Activated naive CD8-positive, alpha-beta T cell treated with anti-CD3 and anti-CD28 coated beads, Interleukin-2, amount 50 U/mL, for 16 hours (primary cell): ENCODE results near the gene NRG4.
"Not testable (repeated sequence)": the region's sequence is repeated elsewhere in the genome, so short reads cannot be mapped to it uniquely, and the experiment has no call there.

ENCODE experiments used
- DNase-seq: peaks from one replicate; pipeline ENCODE4 v3.0.0-alpha.2; 2020; ENCODE audit warnings: low read depth, low spot score

The NRG4 gene, protein sequence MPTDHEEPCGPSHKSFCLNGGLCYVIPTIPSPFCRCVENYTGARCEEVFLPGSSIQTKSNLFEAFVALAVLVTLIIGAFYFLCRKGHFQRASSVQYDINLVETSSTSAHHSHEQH

DNA sequence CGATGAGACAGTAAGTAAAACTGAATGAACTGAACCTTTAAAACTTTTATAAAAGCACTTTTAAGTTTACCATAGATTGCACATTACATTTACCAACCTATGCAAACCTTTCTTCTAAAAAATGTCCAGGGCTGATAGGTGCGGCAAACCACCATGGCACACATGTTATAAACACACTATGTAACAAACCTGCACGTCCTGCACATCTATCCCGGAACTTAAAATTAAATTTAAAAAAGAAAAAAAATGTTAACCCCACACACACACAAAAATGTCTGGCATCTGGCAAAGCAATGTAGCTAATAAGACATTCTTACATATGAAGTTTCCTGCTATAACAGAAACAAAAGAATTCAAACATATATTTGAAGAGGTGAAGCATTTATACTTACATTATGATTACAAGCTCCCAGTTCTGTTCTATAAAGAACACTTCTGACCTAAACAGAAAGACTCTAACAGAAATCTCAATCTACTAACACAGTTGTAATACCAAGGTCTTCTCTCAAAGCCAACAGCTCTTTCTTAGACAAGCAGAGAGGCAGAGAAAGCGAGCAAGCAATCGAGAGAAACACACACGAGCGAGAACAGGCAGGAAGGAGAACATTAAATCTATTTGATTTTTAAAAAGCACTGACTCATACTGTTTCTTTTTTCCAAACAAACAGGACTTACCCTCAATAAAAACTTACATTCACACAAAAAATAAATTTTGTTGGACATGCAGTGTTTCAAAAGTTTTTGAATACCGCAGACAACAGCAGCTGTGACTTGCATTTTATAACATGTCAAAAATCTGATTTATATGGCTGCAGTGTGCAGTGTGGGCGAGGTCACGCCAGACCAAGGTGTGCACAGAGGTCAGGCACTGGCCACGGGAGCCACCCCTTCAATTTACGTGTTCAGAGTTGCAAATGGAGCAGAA is at the start of gene NRG4:
TSS of gene NRG4 (minus strand) at position 798 of the 925 bp plus-strand sequence. CDS start 1,194 bp downstream, outside the sequence.
- DNase-seq = no peak

DNA sequence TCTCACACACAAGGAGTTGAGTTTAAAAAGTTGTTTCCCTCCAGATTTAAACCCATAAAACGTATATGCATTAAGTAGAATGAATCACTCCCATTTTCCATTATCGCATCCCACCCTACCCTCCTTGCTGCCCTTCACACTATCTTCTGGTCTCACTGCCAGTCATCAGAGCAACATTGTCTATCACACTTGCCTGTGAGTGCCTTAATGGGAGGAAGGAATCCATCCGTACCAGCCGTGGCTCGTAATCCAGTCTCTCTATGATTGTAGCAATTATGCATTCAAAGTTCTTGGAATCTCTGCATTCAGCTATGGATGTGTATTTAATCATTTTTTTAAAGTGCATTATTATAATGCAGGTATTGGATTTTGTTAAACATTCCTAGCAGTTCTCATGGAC is 49.5 kb upstream of the NRG4 start:
- no peak for DNase-seq

DNA sequence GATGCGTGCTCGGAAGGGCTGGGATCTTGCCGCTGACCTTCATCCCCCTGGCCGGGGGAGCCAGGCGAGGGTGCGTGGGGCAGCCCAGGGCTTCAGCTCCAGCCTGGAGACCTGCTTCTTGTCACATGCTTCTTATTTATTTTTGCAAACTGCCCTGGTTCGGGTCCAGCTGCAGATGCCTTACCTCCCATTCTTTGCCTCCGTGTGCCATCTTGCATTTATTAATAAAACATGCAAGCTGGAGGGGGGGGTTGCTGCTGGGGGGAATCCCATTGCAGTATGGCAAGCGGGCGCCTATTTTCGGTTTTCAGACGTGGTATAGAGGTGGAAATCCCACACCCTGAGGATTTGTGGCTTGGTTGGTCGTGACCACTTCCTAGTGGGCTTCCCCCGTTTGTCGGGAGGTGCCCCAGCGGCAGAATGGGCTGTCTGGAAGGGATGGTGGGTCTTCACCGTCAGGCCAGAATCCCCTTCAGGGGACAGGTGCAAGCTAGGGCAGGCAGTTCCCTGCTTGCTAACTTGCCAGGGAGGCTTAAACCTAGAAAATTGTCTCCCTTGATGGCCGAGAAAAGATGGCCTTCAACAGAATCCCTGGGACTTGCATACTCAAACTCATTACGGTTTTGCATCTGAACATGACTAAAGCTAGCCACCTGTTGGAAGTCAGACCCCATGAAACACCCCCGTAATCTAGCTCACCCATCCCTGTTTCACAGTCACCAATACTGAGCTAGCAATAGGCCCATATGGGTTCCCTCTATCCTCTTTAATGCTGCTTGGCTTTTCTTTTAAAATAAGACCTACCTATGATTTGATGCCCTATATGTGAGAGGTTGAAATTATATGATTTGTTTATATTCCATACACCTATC is 48.1 kb upstream of the NRG4 start:
- DNase-seq = no peak

DNA sequence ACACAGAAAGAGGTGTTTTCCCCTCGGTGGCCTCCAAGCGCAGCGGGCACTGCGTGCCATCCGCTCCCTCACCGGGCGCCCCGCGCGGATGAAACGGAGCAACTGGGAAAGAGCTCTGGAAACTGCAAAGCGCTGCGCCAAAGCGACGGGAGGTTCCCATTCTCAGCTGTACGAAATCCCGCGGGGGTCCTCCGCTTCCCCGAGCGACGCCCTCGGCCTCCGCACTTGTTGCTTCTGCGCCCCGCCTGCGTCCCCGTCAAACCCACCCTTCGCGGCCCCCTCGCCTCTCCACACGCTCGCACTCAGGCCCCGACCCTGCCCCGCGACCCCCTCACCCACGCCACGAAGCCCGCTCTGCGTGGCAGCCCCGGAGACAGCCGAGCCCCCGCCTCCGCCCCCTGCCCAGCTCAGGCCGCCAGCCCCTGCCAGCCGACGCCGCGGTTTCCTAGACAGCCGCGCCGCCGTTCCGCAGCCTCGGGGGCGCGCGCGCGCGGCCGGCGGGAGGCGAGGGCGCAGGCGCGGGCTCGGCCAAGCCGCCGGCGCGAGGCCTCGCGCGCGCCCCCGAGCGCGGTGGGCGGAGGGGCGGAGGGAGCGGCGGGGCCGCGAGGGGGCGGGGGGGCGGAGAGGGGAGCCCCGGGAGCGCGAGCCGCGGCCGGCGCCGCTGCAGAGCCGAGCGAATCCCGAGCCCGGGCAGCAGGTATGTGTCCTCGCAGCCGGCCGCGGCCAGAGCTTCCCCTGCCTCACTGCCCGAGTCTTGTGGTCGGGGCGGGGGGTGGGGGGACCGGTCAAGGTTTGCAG is 47.3 kb upstream of the NRG4 start, which contains the start of gene TMEM266:
TSS of gene TMEM266 (plus strand) at position 666 of the 798 bp plus-strand sequence. CDS start 74,279 bp downstream, outside the sequence.
- DNase-seq = no peak

DNA sequence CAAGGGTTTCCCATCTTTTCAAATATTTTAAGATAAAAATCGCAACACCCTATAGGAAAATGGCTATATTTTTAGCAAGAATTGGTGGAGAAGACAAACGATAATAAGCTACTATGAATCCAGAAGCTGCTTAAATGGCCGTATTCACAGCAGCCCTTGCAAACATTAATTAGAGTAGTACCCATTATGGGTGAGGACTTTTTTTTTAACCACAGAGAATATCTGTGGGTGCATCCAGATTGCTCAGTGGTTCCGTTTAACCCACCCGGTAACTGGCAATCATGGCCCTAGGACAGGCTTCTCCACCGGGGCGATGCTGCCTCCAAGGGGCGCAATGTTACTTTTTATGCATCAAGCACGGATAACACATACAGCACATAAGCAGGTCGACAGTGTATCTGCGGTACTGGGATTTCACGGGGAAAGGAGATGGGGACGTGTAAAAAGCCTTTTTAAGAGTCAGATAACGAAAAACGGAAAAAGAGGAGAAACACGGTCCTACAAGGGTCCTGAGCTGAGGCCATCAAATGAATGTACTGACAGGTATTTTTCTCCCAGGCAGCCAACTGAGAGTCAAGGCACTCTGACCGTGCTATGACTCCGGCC is 46.6 kb upstream of the NRG4 start:
- no peak for DNase-seq

DNA sequence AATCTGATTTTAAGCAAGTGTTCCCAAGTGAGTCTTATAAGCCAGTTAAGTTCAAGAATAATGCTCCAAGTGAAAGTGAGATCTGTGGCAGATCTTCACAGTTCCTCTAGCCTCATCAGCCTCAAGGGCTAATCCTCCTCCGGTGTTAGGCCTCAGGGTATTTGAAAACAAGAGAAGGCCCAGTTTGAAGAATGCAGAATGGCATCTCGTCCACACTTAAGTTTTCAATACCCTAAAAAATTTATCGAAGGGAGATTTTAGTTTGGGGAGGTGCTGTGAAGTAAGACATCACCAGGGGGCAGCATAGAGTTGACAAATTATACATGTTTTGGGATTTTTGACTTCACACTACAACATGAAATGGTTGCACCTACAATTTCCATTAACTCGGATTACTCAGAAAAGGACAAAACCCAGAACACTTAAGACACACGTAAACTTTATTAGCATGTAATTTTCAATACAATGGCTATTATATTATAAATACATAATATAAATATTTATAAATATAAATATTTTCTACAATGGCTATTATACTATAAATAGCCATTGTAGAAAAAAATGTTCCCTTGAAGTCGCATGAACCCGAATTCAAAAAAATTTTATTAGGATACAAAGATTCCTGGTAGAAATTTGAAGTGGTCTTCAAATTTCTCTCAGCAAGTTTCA is 45.2 kb upstream of the NRG4 start:
- DNase-seq = no peak

DNA sequence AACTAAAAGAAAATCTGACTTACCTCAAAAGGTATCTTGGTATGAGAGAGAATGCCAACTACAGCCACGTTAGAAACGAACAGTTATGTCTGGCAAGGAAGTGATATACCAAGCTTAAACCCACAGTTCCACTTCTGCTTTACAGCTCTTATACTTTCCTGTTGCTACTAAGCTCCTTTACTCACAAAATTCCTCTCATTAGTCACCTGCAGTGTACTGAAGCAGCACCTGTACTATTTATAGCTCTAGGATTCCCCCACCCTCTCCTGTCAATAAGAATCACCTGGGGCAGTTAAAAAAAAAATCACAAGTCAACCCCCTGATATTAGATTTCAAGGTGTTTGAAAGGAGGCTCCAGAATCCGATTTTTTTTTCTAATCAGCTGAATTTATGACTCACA is 44.7 kb upstream of the NRG4 start:
- no peak for DNase-seq

DNA sequence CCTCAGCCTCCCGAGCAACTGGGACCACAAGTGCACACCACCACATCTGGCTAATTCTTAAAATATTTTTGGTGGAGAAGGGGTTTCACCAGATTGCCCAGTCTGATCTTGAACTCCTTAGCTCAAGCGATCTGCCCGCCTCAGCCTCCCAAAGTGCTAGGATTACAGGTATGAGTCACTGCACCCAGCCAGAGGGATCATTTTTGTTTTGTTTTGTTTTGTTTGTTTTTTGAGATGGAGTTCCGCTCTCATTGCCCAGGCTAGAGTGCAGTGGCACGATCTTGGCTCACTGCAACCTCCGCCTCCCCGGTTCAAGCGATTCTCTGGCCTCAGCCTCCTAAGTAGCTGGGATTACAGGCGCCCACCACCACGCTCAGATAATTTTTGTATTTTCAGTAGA is 42.0 kb upstream of the NRG4 start:
- DNase-seq = not testable (repeated sequence)

DNA sequence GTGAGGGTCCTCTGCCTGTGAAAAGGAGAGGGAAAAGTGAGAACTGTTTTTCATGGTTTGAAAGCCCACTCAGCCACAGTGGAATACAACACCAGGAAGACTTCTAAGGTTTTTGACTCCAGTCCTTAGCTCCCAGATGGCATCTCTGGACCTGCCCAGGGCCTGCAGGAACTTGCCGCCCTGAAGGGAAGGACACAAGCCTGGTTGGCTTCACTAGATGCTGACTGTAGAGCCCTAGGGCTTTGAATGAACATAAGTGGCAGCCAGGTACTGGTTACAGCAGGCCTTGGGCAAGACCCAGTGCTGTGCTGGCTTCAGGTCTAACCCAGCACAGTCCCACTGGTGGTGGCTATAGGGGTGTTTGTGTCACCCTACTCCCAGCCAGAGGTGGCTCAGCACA is 26.3 kb upstream of the NRG4 start:
- DNase-seq = no peak

DNA sequence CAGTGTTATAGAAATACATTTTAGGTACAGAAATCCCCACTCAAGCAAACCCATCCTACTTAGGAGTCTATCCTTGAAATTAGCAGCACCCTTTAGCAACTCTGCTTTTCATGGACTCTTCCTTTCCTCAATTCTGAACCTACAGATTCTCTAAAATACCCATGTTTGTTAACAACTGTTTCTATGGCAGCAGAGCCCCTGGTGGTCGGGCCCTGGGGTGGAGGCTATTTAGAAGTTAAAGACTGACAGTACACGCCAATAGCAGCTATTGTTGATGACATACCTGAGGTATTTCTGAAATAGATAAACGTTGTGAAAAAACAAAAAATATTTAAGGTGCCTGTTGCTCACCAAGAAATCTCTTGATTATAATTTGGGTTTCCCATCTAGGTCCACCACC is 23.4 kb upstream of the NRG4 start:
- no peak for DNase-seq

DNA sequence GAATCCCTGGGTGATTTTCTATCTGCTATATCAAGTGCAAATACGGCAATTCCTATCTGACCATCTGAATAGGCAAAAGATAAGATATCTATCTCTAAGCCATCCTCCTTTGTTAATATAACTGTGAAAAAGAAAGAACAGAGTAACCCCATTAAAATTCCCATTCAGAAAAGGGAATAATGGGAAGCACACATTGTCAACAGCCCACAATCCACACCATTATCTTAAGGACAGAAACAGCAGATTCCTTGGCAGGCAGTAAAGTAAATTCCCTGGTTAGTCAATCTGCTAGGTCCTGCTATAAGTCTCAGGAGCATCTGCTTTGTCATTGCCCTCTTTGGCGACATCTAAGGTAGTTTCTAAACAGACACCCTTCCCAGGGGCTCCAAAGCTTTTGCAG is 21.9 kb upstream of the NRG4 start:
- no peak for DNase-seq

DNA sequence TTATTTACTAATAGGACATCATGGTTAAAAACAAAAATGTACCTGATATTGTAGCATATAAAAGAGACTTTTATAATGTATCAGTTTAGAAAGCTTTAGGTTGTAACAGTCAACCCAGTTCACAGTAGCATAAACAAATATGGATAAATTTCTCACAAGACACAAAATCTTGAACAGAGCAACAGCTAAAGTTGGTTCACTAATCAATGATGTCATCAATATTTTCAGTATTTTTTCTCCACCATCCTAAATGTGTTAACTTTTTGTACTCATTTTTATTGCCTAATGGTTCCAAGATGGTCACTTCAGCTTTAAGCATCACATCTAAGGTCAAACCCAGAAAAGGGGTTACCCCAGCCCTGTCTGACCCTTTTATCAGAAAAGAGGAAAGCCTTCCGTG is 21.2 kb upstream of the NRG4 start:
- no peak for DNase-seq

DNA sequence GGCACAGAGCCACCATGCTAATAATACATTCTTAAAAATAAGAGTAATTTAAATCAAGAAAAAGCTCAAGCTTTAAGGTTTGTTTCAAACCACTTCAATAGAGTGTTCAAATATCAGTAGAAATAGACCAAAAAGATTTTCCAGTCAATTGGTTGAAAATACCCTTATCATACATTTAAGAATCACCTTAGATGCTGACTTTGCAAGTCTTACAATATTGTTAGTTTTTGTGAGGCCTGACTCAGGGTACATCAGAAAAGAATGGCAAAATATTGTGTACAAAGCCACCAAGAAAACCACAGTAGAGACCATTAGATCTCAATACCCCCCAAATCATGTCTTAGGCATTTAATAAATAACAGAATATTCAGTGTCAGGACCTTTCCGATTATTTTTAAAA is 19.8 kb upstream of the NRG4 start:
- no peak for DNase-seq

DNA sequence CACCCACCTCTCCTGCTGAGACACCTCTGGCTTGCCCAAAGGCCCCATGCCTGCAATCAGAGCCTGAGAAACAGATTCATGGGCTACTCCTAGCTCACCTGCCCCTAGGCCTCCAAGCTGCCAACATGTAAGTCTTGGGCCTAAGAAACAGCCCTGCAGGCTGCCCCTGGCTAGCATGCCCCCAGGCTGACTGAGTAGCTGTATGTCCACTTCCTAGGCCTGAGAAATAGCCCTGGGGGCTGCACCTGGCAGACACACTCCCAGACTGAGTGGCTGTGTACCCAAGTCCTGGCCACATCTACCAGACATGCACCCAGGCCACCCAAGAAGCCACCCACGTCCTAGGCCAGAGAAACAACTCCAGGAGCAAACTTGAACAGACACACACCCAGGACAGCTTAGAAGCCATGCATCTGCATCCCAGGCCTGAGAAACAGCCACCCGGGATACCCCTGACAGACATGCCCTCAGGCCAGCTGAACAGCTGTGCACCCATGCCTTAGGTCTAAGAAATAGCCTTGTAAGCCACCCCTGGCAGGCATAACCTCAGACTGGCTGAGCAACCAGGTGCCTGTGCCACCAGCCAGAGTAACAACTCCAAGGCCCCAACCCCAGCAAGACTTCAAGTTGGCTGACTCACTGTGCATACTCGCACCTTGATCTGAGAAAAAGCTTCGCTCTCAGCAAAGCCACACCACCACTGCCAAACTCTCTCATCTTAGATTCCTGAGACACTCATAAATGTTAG is 12.0 kb upstream of the NRG4 start:
- no peak for DNase-seq

DNA sequence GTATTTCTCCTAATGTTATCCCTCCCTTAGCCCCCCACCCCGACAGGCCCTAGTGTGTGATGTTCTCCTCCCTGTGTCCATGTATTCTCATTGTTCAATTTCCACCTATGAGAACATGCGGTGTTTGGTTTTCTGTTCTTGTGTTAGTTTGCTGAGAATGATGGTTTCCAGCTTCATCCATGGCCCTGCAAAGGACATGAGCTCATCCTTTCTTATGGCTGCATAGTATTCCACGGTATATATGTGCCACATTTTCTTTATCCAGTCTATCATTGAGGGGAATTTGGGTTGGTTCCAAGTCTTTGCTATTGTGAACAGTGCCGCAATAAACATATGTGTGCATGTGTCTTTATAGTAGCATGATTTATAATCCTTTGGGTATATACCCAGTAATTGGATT is 1.2 kb upstream of the NRG4 start:
- DNase-seq = not testable (repeated sequence)

DNA sequence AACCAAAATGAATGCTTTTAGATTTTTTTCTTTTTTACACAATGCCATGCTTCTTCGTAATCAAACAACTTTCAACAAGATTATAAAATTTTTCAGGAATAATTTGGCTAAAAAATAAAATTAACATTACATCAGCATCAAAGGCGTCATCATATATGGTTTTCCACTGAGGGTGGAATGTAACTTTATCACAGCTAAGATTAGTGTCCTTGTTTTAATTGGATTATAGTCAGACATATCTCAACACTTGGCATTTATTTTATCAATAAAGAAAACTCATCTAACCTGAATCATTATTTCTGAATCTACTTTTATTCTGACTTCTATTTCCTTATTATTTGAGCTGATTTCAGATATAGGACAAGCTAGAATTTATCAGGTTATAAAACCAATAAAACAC is 1.6 kb downstream of the NRG4 start:
- no peak for DNase-seq

DNA sequence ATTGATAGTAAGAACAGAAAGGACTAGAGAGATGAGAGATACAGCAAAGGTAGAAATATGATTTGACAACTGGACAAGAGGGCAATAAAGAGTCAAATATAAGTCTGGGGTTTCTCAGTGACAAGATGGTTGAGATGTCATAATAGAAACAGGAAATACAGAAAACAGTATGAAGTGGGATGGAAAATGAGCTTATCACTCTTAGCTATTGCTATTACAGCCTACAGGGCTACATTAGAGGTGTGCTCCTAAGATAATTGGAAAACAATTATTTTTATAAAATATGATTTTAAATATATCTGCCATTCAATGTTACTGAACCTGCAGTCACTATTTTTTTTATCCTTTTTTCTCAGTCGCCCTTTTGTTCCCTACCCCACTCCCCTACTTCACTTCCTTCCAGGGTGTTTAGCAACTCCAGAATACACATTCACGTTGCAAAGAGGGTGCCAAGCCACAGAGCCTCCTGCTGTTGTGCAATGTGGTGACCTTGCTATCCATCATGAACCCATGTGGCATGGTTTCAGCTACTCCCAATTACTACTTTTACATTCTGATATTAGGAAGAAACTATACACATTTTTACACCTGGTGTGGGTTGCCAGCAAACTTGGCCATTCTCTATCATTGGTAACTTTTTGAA is 6.0 kb downstream of the NRG4 start:
- DNase-seq = no peak

DNA sequence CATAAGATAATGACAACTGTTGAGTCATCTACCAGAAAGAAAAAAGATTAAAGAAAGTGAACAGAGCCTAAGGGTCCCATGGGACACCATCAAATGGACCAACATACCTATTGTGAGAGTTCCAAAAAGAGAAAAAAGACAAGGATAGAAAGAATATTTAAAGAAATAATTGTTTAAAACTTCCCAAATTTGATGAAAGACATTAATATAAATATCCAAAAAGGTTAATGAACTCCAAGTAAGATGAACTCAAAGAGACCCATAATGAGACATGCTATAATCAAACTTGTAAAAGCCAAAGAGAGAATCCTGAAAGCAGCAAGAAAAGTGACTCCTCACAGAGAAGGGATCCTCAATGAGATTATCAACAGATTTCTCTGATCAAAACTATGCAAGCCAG is 8.9 kb downstream of the NRG4 start:
- no peak for DNase-seq

DNA sequence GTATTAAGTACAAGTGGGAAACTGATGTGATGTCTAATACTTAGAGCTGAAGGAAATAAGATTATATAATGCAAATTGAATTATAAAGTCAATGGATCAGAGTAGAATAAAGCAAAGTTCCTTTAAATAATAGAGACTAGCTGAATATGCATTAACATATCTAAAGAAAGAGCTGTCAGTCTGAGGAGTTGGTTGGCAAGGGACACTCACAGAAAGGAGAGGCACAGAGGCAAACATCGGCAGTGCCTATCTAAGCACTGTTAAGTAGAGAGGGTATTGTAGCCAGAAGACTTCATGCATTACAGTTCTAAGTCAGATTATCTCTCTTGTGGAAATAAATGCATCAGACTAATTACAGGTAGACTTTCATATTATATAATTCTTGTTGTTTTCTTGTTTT is 16.6 kb downstream of the NRG4 start:
- no peak for DNase-seq
